Transverse colon (tissue), 4 donors: ENCODE results near the gene KCTD11. TPM values are rescaled to one million over a fixed set of nuclear protein-coding genes. Genes with fewer than 3 reads are reported as not detected.
A peak's percentile ranks its signal among the peaks of the same experiment; 100 is the strongest.

Experiments
- DNase-seq: peaks from one replicate; pipeline ENCODE4 v3.0.0-alpha.2; 2019
- H3K27ac ChIP-seq, 4 donors: fragments of 200-600 bp; sonication (generic); 2 replicates each; pipeline ENCODE4 v1.5.1; 2016 to 2018; ENCODE audit warnings: inconsistent platforms in 4 of 4
- H3K27me3 ChIP-seq: fragments of 200-600 bp; sonication (generic); 2 replicates; pipeline ENCODE4 v1.5.1; 2017; ENCODE audit warnings: inconsistent platforms
- H3K36me3 ChIP-seq, 4 donors: fragments of 200-600 bp; sonication (generic); 2 replicates each; pipeline ENCODE4 v1.5.1; 2017 to 2019; ENCODE audit warnings: inconsistent platforms in 4 of 4
- H3K4me1 ChIP-seq, 4 donors: fragments of 200-600 bp; sonication (generic); 2 replicates each; pipeline ENCODE4 v1.5.1; 2017 to 2020; ENCODE audit warnings: inconsistent platforms in 4 of 4
- H3K4me3 ChIP-seq, 4 donors: fragments of 200-600 bp; sonication (generic); 1 replicate in 1 of 4; 2 replicates in 3 of 4; pipeline versions ENCODE4 v1.5.1 to v1.6.1; 2017 to 2019; ENCODE audit warnings: inconsistent platforms in 4 of 4
- H3K9me3 ChIP-seq, 2 donors: fragments of 200-600 bp; sonication (generic); 2 replicates each; pipeline ENCODE4 v1.5.1; 2017 to 2019; ENCODE audit warnings: inconsistent platforms in 2 of 2
- CTCF ChIP-seq, 5 experiments: fragments of 200-600 bp in 3 of 5; fragments of 450-650 bp in 2 of 5; sonication (generic) in 3 of 5; IDR thresholded peaks; 1 replicate in 2 of 5; 2 replicates in 3 of 5; pipeline ENCODE4 v1.5.1; 2016 to 2017; ENCODE audit warnings: antibody characterized with exemption in 5 of 5, inconsistent platforms in 3 of 5, mild to moderate bottlenecking in 2 of 5, moderate library complexity in 1 of 5
- EP300 ChIP-seq: sonication (generic); formaldehyde crosslinking; IDR thresholded peaks from one replicate; pipeline ENCODE4 v1.6.1; 2017; ENCODE audit warnings: antibody characterized with exemption, low read depth
- POLR2A ChIP-seq: fragments of 450-650 bp; IDR thresholded peaks from one replicate; pipeline ENCODE4 v1.6.1; 2016; ENCODE audit warnings: antibody characterized with exemption, mild to moderate bottlenecking, moderate library complexity
- POLR2AphosphoS5 ChIP-seq, 3 donors: sonication (generic); formaldehyde crosslinking; IDR thresholded peaks; one replicate each; pipeline ENCODE4 v1.6.1; 2016; ENCODE audit warnings: antibody characterized with exemption in 3 of 3
- WGBS, 2 donors: methylation state at CpG; one replicate each; pipeline ENCODE4 v1.1.5; 2018; ENCODE audit warnings: low coverage in 1 of 2; 5-methylcytosine and 5-hydroxymethylcytosine counted together
- in situ Hi-C, 4 donors: fragments of 200-750 bp; cut with MboI; loops; one replicate each; pipeline versions ENCODE4 v1.15.0 to v1.15.1; 2017; ENCODE audit warnings: low sequenced_read_pairs in 3 of 4, low pct_ligation_motif_present in 1 of 4, low pct_unique_long_range_greater_than_20kb in 1 of 4
- intact Hi-C: fragments of 100-400 bp; cut with DNase I; formaldehyde crosslinking; loops from one replicate; pipeline ENCODE4 v1.15.1; 2023; ENCODE audit warnings: low total_unique reads
- total RNA-seq, 4 donors: library from RNA; depleted of rRNA; stranded (reverse); fragments of >200 nt; gene quantifications; one replicate each; pipeline ENCODE4 v1.1.0, GENCODE V29; 2016

KCTD11 gene
- total RNA-seq, 4 donors from 2014 or later, result 1.2 to 10.8 (median 7.8) TPM

DNA sequence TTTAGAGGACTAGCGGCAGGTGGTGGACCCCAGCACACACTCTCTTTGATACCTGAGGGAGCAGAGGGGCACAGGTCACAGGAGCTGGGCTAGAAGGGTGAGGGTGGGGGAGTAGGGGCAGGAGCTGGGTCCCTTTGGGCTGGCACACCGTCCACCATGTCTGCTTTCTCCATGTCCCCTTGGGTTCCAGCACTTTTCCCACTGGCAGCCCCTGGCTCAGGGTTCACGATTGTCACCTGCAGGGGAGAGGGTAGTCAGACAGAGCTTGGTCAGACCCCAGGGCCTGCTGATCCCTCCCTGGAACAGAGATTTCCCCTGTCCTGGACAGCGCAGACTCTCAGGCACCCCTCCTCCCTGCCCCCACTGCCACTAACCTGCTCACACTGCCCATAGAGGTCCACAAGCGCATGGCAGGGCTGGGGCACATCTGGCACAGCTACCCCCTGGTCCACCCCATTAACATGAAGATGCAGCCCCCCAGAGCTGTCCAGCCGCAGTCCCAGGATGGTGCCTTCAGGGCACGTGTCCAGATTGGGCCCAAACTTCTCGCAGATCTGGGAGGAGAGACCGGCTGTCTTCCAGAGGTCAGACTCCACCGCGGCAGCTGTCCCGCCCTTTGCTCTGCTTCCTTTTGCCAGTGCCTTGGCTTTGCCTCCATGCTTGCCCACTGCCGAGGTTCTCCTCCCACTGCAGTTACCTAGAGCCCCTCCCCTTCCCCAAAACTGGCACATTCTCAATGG, 33.7 kb upstream of the KCTD11 start:
- intact Hi-C loops, result no loop called here
- WGBS, 2 donors, result 40 to 88% methylated on average over 1 to 11 of the region's 13 CpGs
- H3K27me3 ChIP-seq, result no peaks in the 10 kb centered on the region
- no peaks in the 10 kb centered on the region for H3K9me3 ChIP-seq
- no peak overlapping the region for H3K27ac ChIP-seq
- H3K4me3 ChIP-seq, result no peak overlapping the region
- in situ Hi-C loops, result no loop called here
- peaks cover 11 to 23% (median 16%) of the 10 kb centered on the region in 4 donors for H3K4me1 ChIP-seq
- peaks cover 0 to 25% (median 9%) of the 10 kb centered on the region in 4 donors for H3K36me3 ChIP-seq
- TF ChIP-seq CTCF (IDR thresholded peaks at IDR 0.05) (no peak), POLR2AphosphoS5 (IDR thresholded peaks at IDR 0.05) (no peak), EP300 (no peak), POLR2A (no peak)
- DNase-seq, result no peak

DNA sequence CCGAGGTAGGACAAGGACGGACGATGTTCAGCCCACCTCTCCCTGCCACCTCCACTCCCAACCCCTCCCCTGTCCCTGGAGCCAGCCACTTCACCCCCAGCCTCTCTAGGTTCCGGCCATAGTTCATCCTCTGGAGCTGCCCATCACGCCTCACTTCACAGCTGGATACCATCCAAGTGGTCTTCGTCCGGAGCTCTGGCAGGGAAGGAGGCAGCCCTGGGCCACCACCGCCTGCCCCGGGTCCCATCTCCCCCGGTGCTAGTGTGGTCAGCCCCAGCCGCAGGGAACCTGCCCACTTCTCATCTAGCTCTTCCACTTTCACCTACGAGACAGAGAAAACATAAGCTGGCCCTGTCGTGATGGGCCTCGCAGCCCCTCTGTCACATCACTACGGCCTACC, 30.5 kb upstream of the KCTD11 start:
- TF ChIP-seq POLR2AphosphoS5 (IDR thresholded peaks at IDR 0.05), result no peak
- TF ChIP-seq CTCF (IDR thresholded peaks at IDR 0.05), result no peak
- no peak for TF ChIP-seq EP300
- no peak for TF ChIP-seq POLR2A
- intact Hi-C loops (no loop called here), in situ Hi-C loops (no loop called here)
- Histone ChIP-seq H3K27ac (no peak overlapping the region), H3K4me1 (no peaks in the 10 kb centered on the region), H3K36me3 (peaks cover 0 to 23% (median 10%) of the 10 kb centered on the region in 4 donors), H3K27me3 (no peaks in the 10 kb centered on the region), H3K4me3 (no peak overlapping the region), H3K9me3 (no peaks in the 10 kb centered on the region)
- 80 to 95% methylated on average over 2 to 14 of the region's 15 CpGs for whole genome bisulfite sequencing, 2 donors
- DNase-seq, result no peak

GRCh38 chr17:7322520-7323194, 29.3 kb upstream of the KCTD11 start:
- Histone ChIP-seq H3K4me3 (no peak overlapping the region), H3K4me1 (peaks cover 0 to 1% (median 0%) of the 10 kb centered on the region in 4 donors), H3K27me3 (no peaks in the 10 kb centered on the region), H3K36me3 (peaks cover 0 to 23% (median 7%) of the 10 kb centered on the region in 4 donors), H3K9me3 (no peaks in the 10 kb centered on the region), H3K27ac (no peak overlapping the region)
- intact Hi-C loops (no loop called here), in situ Hi-C loops (no loop called here)
- DNase-seq, result no peak
- WGBS, 2 donors, result 95% methylated on average over 22 of the region's 22 CpGs; no CpG with 5 or more reads in 1 of the 2 donors
- TF ChIP-seq CTCF (IDR thresholded peaks at IDR 0.05) (no peak), EP300 (no peak), POLR2A (no peak)

DNA sequence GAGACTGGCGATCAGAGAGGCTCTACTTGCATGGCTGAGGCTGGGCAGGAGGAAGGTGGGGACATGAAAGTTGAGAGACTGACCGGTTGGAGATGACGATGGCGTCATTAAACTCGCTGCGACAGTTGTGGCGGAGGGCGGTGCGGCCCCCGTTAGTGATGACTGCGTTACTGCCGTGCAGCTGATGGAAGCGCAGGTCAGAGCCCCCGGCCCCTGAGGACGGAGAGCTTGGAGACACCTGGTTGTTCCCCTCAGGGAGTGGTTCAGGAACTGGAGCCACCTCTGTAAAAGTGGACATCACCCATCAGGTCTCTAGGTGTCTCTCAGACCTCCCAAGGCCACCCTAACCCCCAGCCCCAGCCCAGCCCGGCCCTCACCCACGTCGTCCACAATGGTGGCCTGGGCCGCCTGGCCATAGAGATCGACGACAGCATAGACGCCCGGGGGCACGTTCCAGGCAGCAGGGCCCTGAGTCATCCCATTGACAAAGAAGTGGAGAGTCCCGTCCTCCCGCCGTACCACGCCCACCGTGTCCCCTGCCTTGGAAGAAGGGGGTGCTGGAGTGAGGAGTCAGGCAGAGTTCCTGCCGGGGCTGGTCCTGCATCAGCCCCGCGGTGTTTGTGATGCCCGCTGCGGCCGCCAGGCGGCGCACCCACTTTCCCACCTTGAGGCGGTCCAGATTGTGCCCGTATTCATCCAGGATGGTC, 28.1 kb upstream of the KCTD11 start:
- Histone ChIP-seq H3K4me1 (peaks cover 3 to 12% (median 7%) of the 10 kb centered on the region in 4 donors), H3K27me3 (no peaks in the 10 kb centered on the region), H3K27ac (no peak overlapping the region), H3K36me3 (peaks cover 0 to 23% (median 6%) of the 10 kb centered on the region in 4 donors), H3K9me3 (no peaks in the 10 kb centered on the region), H3K4me3 (no peak overlapping the region)
- intact Hi-C loops, result no loop called here
- 66% methylated on average over 39 of the region's 39 CpGs; no CpG with 5 or more reads in 1 of the 2 donors for WGBS, 2 donors
- TF ChIP-seq POLR2A, result no peak
- TF ChIP-seq CTCF (IDR thresholded peaks at IDR 0.05), result peak; percentile 78 to 91 (median 87)
- TF ChIP-seq EP300, result no peak
- DNase-seq, result peak; percentile 65
- in situ Hi-C loops, result no loop called here
